GM19463 (cell line): ENCODE data around the gene RUNX1.
A peak's percentile ranks its signal among the peaks of the same experiment; 100 is the strongest.

Experiments used
- ATAC-seq: cut with Tn5 transposase; IDR thresholded peaks from one replicate; pipeline ENCODE4 v1.9.1; 2021; ENCODE audit warnings: mild to moderate bottlenecking, moderate library complexity; ENCODE audit not compliant: unreplicated experiment

RUNX1 gene

DNA sequence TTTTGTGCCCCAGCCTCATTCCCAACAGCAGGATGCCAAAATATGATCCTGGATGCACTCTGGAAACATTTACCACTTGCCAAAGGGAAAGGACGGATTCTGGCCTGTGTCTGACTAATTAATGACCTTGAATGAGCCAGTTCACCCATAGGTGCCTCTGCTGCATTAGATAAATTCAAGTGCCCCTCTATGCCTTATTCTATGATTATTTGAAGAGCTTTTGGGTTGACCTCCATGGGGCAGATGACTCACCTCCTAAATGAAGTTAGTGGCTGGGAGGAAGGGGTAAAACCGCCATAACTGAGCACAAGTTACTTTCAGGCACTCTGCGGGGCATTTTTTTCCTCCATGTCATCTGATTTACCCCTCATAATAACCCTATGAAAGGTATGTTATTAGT, 282.2 kb downstream of the RUNX1 start:
- no peak for ATAC-seq

DNA sequence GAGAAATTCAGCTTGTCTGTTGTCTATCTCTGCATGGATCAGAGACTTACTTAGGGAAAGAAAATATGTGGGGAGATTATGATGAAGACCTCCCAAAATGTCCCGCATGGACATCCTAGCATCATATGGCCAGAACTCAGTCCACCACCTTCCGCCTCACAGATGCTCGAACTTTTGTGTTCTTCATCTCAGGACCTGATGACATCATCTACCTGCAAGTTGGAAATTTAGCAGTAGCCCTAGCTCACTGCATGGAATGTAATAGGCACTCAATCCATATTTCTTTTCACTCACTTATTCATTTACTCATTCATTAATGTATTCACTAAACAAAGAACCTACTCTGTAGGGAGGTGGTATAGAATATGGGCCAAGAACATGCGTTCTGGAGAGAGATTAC, 283.5 kb downstream of the RUNX1 start:
- ATAC-seq, result no peak

DNA sequence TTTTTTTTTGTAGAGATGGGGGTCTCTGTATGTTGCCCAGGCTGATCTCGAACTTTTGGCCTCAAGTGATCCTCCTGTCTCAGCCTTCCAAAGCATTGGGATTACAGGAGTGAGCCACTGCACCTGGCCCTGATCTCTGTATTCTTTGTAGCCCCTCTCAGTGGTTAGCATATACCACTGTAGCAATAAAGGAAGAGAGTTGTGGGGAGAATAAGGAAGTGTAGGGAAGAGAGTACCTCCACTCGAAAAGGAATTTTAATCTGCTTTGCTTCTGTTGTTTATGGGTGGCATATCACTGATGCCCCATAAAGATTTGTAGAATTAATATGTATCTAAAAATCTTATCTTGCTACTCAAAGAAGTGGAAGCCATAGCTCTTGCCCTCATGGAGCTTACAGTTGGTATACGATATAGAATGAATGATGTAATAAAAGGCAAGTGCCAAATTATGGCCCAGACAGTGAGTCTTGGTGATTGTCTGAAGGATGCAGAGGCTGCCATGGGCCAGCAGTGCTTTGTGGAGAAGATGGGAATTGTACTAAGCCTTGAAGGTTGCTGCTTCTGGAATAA, 284.3 kb downstream of the RUNX1 start:
- ATAC-seq, result no peak

DNA sequence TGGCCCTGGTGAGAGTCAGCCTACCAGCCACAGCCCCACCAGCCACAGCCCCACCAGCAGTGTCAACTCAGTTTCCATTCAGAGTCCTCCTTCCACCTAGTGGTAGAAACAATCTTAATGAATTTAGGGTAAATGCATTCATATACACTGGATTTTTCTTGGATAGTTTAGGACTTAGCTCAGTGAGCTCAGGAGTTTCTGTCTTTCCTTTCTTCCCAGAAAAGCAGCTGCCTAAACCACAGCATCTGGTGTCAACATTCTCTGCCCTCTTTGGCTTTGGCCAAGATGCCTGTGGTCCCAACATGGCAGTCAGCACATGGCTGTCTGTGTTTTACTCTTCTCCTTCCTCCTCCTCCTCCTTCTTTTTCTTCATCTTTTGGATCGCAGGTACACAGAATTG, 286.3 kb downstream of the RUNX1 start:
- ATAC-seq, result no peak

DNA sequence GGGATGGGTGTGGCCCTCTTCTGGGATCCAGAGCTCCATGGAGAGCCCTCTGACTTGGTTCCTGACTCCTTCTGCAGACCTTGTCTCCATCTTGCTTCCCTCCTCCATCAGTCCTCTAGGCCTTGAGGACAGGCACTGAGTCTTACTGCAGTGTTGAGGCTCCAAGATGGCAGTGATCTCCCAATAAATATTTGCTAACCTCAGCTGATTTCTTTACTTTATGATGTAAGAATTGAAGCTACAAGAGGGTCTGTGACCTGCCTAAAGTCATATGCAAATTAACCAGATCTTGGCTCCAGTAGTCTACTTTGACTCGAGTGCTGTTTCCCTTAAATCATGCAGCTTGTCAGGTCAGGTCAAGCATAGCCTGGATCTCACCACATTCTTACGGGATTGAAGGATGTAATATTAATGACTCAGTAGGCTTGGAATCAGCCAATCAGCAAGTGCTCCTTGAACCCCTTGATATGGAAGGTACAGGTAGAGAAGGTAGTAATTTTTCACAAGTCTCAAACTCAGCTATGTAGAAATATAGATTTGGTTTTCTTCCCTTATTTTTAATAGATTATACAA, 287.3 kb downstream of the RUNX1 start:
- ATAC-seq, result no peak

DNA sequence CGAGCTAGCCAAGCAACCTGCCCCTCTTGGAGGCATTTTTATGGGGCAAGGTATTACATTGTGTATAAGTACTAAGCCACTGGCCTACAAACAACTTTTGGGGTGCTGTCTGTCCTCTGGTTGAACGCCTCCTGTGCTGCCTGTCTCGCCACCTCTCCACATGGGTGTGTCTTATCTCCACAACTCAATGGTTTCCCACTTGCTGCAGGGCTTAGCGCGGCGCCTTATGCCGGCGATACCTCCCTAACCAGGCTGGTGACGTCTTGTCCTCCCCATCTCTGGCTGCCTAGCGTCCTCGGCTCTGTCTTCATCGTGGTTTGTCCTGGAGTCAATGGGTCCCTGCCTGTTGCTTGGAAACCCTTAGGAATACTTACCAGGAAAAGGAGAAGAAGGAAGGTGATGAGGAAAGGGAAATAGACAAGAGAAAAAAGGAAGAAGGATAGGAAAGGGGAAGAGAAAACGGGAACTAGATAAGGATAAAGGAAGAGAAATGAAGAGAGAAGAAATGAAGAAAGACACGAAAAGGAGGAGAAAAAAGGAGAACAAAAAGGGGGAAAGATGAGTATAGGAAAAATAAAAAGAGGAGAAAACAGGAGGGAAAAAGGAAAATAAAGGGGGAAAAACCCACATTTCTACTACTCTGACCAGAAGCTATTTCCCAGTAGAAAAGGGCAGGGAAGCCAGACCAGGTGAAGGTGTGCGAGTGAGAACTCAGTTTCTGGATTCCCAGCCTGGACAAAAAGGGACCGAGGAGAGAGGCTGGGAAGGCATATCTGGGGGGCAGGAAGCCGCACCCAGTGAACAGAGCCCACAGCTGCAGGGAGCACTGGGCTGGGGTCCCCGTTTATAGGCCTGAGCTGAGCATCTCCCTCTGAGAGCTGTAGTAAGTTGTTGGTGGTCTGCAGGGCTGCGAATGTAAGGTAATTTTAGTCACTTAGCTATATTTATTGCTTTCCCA, 294.1 kb downstream of the RUNX1 start:
- no peak for ATAC-seq

DNA sequence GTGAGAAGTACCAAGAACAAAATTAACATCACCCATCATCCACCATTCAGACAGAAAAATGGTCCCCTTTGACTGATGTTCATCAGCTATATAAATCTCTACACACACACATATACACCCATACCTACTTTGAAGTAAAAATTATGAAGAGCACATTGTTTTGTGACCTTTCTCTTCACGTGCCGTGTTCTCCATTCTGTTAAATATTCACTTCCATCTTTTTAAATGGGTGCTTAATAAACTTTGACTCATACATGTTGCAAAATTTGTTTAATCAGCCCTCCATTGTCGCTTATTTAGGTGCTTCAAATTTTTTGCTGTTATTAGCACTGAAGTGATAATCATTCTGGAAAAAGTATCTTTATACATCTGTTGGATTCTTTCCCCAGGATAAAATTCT, 300.2 kb downstream of the RUNX1 start:
- ATAC-seq, result no peak

DNA sequence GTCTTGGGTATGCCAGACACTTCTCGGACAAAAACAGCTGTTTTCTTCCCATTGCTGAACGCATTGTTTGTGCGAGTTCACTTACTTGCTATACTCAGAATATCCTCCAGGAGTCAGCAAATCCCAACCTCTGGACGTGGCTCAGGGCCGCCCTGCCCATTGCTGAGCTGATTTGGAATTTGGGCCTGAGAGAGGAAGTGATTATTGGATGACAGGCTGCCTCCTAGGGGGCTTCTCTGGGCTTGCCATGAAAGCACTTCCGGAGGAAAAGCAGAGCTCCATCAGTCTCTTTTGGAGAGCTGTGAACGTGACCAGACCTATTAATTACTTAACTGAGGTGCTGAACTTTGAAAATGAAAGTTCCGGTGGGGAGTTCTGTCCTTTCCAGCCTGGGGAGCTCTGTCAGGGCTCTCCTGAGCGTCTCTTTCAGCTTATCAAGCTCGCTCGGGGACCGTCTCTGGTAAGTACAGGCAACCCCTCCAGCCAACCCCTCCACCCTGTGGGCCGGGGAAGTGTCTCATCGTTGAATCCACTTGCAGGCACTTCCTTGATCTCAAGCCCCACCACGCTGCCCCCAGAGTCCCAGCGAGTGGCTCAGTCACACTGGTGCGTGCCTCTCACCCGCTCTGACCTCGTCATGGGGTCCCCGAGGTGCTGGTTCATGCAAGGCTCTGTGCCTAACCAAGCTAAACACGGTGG, 303.4 kb downstream of the RUNX1 start:
- peak; percentile 86 for ATAC-seq

DNA sequence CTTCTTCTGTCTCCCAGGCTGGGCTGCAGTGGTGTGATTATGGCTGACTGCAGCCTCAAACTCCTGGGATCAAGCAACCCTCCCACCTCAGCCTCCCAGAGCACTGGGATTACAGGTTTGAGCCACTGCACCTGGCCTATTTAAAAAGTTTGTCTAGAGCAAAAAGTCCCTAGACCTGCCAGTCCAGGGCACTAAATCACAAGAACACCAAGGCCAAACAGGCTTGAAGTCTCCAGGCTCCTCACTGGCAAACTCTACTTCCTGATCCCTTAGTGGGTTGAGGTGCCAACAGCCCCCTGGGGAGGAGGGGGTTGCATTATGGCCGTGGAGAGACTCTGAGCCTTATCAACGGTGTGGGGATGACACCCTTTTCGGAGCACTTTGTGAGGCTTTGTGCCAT, 304.3 kb downstream of the RUNX1 start:
- no peak for ATAC-seq

DNA sequence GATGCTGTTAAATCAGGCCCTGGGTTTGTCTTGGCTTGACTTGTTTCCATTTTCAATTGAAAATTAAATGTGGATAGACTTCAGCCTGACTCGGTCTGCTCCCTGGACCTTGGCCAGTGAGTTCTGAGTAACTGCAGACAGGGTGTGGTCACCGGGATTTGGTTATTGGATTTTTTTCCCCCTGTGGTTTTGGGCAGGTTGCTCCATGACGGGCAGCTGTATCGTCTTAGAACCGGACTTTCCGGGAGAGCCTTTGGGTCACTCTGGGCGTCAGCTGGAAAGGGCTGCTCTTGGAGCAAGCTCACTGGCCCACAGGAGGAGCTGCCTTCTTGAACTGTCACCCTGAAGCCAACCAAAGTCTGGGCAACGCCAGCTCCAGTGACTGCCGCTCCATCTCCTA, 305.3 kb downstream of the RUNX1 start:
- no peak for ATAC-seq

DNA sequence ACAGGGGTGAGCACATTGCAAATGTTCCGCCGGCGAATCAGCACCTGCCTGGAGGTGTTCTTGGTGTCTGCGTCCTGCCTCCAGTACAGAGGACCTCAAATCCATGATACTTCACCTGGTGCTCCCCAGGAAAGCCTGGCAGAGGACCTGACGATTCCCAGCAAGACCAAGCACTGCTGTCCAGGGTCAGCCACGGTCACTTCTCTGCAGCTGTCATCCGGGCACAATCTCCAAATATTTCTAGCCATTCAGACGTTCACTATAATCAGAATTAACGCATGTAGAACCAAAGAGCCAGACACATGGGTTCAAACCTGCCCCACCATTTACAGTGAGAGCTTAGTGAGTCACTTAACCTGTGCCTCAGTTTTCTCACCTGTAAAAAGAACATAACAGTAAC, 305.8 kb downstream of the RUNX1 start:
- no peak for ATAC-seq

DNA sequence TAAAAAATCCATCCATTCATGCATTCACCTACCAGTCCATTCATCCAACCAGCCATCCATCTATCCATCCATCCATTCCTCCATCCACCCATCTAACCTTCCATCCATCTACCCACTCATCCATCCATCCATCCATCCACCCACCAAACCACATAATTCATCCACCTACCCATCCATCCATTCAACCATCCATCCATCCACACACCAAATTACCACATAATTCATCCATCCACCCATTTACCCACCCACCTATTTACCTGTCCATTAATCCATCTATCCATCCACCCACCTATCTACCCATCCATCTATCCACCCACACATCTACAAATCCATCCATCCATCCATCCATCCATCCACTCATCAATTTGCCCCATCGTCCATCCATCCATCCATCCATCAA, 308.9 kb downstream of the RUNX1 start:
- ATAC-seq, result no peak
